Measurements from ENCODE around the gene CDKL1. TPM values are rescaled to one million over a fixed set of nuclear protein-coding genes. Genes with fewer than 3 reads are reported as not detected.

Gene CDKL1
- total and polyA plus RNA-seq, 2 donors (not counting 1 experiment from before 2014, with no cell fraction given), result 5.3 to 7.9 TPM

DNA sequence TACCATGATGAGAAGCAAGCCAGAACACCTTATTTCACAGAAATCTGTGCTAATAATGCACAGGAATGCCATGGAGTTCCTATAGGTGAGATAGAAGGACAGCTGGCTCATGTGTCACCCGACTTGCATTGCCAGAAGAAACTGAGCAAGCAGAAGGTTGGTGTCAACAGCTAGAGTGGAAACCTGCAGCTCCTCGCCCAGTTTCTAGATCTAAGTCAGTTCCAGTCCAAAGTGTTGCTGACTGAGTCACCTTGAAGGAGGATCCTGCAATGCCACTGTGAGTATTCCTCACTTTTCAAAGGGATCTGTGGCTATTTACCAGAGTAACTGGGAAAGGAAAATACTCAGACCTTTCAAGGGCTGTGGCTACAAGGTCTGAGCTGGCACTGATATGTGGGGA lies 17.1 kb downstream of the CDKL1 start:
- H3K4me2 ChIP-seq (replicated peaks; ENCODE audit: low read depth, low read length, poor library complexity, severe bottlenecking), result no peak overlapping the region
- 100% methylated on average over 2 of the region's 2 CpGs for WGBS (ENCODE audit: insufficient coverage)
- H3K9me3 ChIP-seq (ENCODE audit: control extremely low read depth in 1 of 3, control insufficient read depth in 2 of 3, insufficient read depth in 1 of 3, low read length in 2 of 3), result no peaks in the 10 kb centered on the region
- CTCF ChIA-PET, result interaction anchor here (1.1 kb wide), 1 partner anchor 481 kb away, joined by 3 read pairs; no protein-coding TSS in a partner anchor
- no peaks in the 10 kb centered on the region for H3K36me3 ChIP-seq (replicated peaks in 1 of 2; ENCODE audit: control extremely low read depth in 1 of 2, control insufficient read depth in 1 of 2, extremely low read depth in 1 of 2, insufficient read depth in 2 of 2, low read length in 1 of 2)
- no peak overlapping the region for H2AFZ ChIP-seq (ENCODE audit: insufficient read depth, low read depth, low read length, poor library complexity, severe bottlenecking)
- no peaks in the 10 kb centered on the region for H3K4me1 Mint-ChIP-seq
- H3K4me3 Mint-ChIP-seq, result no peak overlapping the region
- H3K27ac ChIP-seq (ENCODE audit: low read length in 2 of 2), result no peak overlapping the region
- H3K27me3 Mint-ChIP-seq, result no peaks in the 10 kb centered on the region
- no peak overlapping the region for H3K9ac ChIP-seq (ENCODE audit: low read length)
- no peaks in the 10 kb centered on the region for H3K4me1 ChIP-seq (ENCODE audit: control insufficient read depth in 2 of 2, insufficient read depth in 2 of 2, low read length in 2 of 2)
- POLR2A ChIA-PET, result interaction anchor here (0.6 to 0.7 kb wide), 2 partner anchors 16 kb away, joined by 3 to 12 read pairs; no protein-coding TSS in a partner anchor
- H3K27me3 ChIP-seq (replicated peaks in 1 of 4; ENCODE audit: control extremely low read depth in 1 of 4, control insufficient read depth in 3 of 4, insufficient read depth in 4 of 4, low read length in 3 of 4), result no peaks in the 10 kb centered on the region
- H3K27ac Mint-ChIP-seq, result no peak overlapping the region
- no peaks in the 10 kb centered on the region for H4K20me1 ChIP-seq (ENCODE audit: control insufficient read depth, insufficient read depth, low read length, poor library complexity, severe bottlenecking)
- H3K4me3 ChIP-seq (ENCODE audit: control extremely low read depth in 1 of 5, extremely low read depth in 1 of 5, insufficient read depth in 1 of 5, low read depth in 2 of 5, low read length in 4 of 5), result no peak overlapping the region
- no peaks in the 10 kb centered on the region for H3K9me3 Mint-ChIP-seq (ENCODE audit: insufficient read depth)
- ATAC-seq (ENCODE audit: low read depth), result no peak
- no peak for DNase-seq
- intact Hi-C loops (cut with micrococcal nuclease), result no loop called here
- TF ChIP-seq, protein P1, sequence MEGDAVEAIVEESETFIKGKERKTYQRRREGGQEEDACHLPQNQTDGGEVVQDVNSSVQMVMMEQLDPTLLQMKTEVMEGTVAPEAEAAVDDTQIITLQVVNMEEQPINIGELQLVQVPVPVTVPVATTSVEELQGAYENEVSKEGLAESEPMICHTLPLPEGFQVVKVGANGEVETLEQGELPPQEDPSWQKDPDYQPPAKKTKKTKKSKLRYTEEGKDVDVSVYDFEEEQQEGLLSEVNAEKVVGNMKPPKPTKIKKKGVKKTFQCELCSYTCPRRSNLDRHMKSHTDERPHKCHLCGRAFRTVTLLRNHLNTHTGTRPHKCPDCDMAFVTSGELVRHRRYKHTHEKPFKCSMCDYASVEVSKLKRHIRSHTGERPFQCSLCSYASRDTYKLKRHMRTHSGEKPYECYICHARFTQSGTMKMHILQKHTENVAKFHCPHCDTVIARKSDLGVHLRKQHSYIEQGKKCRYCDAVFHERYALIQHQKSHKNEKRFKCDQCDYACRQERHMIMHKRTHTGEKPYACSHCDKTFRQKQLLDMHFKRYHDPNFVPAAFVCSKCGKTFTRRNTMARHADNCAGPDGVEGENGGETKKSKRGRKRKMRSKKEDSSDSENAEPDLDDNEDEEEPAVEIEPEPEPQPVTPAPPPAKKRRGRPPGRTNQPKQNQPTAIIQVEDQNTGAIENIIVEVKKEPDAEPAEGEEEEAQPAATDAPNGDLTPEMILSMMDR (IDR thresholded peaks at IDR 0.05), result no peak
- no peak for TF ChIP-seq EZH2 (IDR thresholded peaks at IDR 0.05; ENCODE audit: borderline replicate concordance, insufficient read depth, low read depth, low read length, poor library complexity, severe bottlenecking)
- no peaks in the 10 kb centered on the region for H3K79me2 ChIP-seq (ENCODE audit: control insufficient read depth, insufficient read depth, low read length)

- Histone ChIP-seq H4K20me1 (ENCODE audit: control insufficient read depth, insufficient read depth, low read length, poor library complexity, severe bottlenecking) (no peaks in the 10 kb centered on the region), H3K27ac (ENCODE audit: low read length in 2 of 2) (no peak overlapping the region), H3K4me2 (replicated peaks; ENCODE audit: low read depth, low read length, poor library complexity, severe bottlenecking) (no peak overlapping the region), H3K36me3 (replicated peaks in 1 of 2; ENCODE audit: control extremely low read depth in 1 of 2, control insufficient read depth in 1 of 2, extremely low read depth in 1 of 2, insufficient read depth in 2 of 2, low read length in 1 of 2) (no peaks in the 10 kb centered on the region), H3K9ac (ENCODE audit: low read length) (no peak overlapping the region), H3K9me3 (ENCODE audit: control extremely low read depth in 1 of 3, control insufficient read depth in 2 of 3, insufficient read depth in 1 of 3, low read length in 2 of 3) (no peaks in the 10 kb centered on the region), H2AFZ (ENCODE audit: insufficient read depth, low read depth, low read length, poor library complexity, severe bottlenecking) (no peak overlapping the region), H3K27me3 (replicated peaks in 1 of 4; ENCODE audit: control extremely low read depth in 1 of 4, control insufficient read depth in 3 of 4, insufficient read depth in 4 of 4, low read length in 3 of 4) (no peaks in the 10 kb centered on the region), H3K4me3 (ENCODE audit: control extremely low read depth in 1 of 5, extremely low read depth in 1 of 5, insufficient read depth in 1 of 5, low read depth in 2 of 5, low read length in 4 of 5) (no peak overlapping the region), H3K4me1 (ENCODE audit: control insufficient read depth in 2 of 2, insufficient read depth in 2 of 2, low read length in 2 of 2) (no peaks in the 10 kb centered on the region), H3K79me2 (ENCODE audit: control insufficient read depth, insufficient read depth, low read length) (no peaks in the 10 kb centered on the region)
- TF ChIP-seq, protein P1 (IDR thresholded peaks at IDR 0.05), result no peak
- no peak for TF ChIP-seq EZH2 (IDR thresholded peaks at IDR 0.05; ENCODE audit: borderline replicate concordance, insufficient read depth, low read depth, low read length, poor library complexity, severe bottlenecking)
- Mint-ChIP-seq H3K27ac (no peak overlapping the region), H3K27me3 (peaks cover 3% of the 10 kb centered on the region), H3K9me3 (ENCODE audit: insufficient read depth) (no peaks in the 10 kb centered on the region), H3K4me3 (no peak overlapping the region), H3K4me1 (no peaks in the 10 kb centered on the region)
- POLR2A ChIA-PET, result no interaction called here
- CTCF ChIA-PET, result no interaction called here
- ATAC-seq (ENCODE audit: low read depth) (no peak), DNase-seq (no peak)
- WGBS (ENCODE audit: insufficient coverage), result no CpG with 5 or more reads among the region's 4 CpGs
- intact Hi-C loops (cut with micrococcal nuclease), result no loop called here
Measured at GRCh38 chr14:50377550-50378085, 19.1 kb downstream of the CDKL1 start.
